CD4-positive, alpha-beta memory T cell (primary cell): ENCODE results near the gene GJA8. TPM values are rescaled to one million over a fixed set of nuclear protein-coding genes. Genes with fewer than 3 reads are reported as not detected.
A peak's percentile ranks its signal among the peaks of the same experiment; 100 is the strongest.
"Not testable (repeated sequence)": the region's sequence is repeated elsewhere in the genome, so short reads cannot be mapped to it uniquely, and the experiment has no call there.

Experiments used
- CTCF ChIA-PET: fragments of 350-600 bp; sonication (Branson Sonifier 250); formaldehyde crosslinking; loops from one replicate; lab custom pipeline; 2021; ENCODE audit warnings: inconsistent platforms; ENCODE audit not compliant: partially characterized antibody; lab: Charles Lee
- POLR2A ChIA-PET: fragments of 350-600 bp; sonication (Branson Sonifier 250); formaldehyde crosslinking; loops from one replicate; lab custom pipeline; 2021; ENCODE audit not compliant: partially characterized antibody; lab: Charles Lee
- DNase-seq, 5 donors: peaks; one replicate each; pipeline versions ENCODE4 v3.0.0 to v3.0.0-alpha.2; 2020 to 2022; ENCODE audit warnings: mixed read lengths in 1 of 5
- H3K27ac ChIP-seq: one replicate; pipeline ENCODE4 v1.7.0; 2013; ENCODE audit warnings: low read depth, low read length
- H3K27me3 ChIP-seq: 2 replicates; pipeline ENCODE4 v1.7.0; 2013; ENCODE audit warnings: mild to moderate bottlenecking, low read length, moderate library complexity; ENCODE audit not compliant: insufficient read depth
- H3K36me3 ChIP-seq: 2 replicates; pipeline ENCODE4 v1.7.0; 2013; ENCODE audit warnings: mild to moderate bottlenecking, low read length, moderate library complexity; ENCODE audit not compliant: insufficient read depth
- H3K4me1 ChIP-seq: 2 replicates; pipeline ENCODE4 v1.7.0; 2013; ENCODE audit warnings: mild to moderate bottlenecking, low read length, moderate library complexity; ENCODE audit not compliant: insufficient read depth
- H3K4me3 ChIP-seq, 2 donors: one replicate each; pipeline ENCODE4 v1.7.0; 2013; ENCODE audit warnings: low read length in 2 of 2, mild to moderate bottlenecking in 1 of 2
- H3K9me3 ChIP-seq, 2 donors: one replicate each; pipeline ENCODE4 v1.7.0; 2013; ENCODE audit warnings: low read length in 2 of 2, control low read depth in 1 of 2; ENCODE audit not compliant: control insufficient read depth in 1 of 2
- H3K27ac Mint-ChIP-seq, 7 donors: one replicate each; pipeline ENCODE4 v1.8.0; 2020 to 2021; ENCODE audit warnings: mixed read lengths in 7 of 7, mild to moderate bottlenecking in 6 of 7, inconsistent platforms in 3 of 7, moderate library complexity in 3 of 7
- H3K27me3 Mint-ChIP-seq, 2 donors: one replicate each; pipeline ENCODE4 v1.8.0; 2020 to 2021; ENCODE audit warnings: mixed read lengths in 2 of 2
- H3K36me3 Mint-ChIP-seq, 2 donors: one replicate each; pipeline ENCODE4 v1.8.0; 2020 to 2021; ENCODE audit warnings: mixed read lengths in 2 of 2, inconsistent platforms in 1 of 2, mild to moderate bottlenecking in 1 of 2
- H3K4me1 Mint-ChIP-seq, 4 donors: one replicate each; pipeline ENCODE4 v1.8.0; 2020 to 2021; ENCODE audit warnings: mixed read lengths in 4 of 4, mild to moderate bottlenecking in 1 of 4
- H3K4me3 Mint-ChIP-seq, 8 donors: one replicate each; pipeline ENCODE4 v1.8.0; 2020 to 2021; ENCODE audit warnings: mixed read lengths in 8 of 8, mild to moderate bottlenecking in 7 of 8, moderate library complexity in 6 of 8, inconsistent platforms in 3 of 8
- H3K9me3 Mint-ChIP-seq, 8 donors: one replicate each; pipeline ENCODE4 v1.8.0; 2020 to 2021; ENCODE audit warnings: mixed read lengths in 8 of 8, mild to moderate bottlenecking in 5 of 8, inconsistent platforms in 3 of 8, moderate library complexity in 1 of 8
- intact Hi-C: fragments of 100-400 bp; cut with micrococcal nuclease; formaldehyde crosslinking; loops from one replicate; pipeline ENCODE4 v1.15.1; 2023
- polyA plus RNA-seq, 2 donors: library from polyadenylated mRNA; unstranded; fragments of 300-500 nt; fragmentation: Illumina TruSeq; gene quantifications; one replicate each; pipeline ENCODE4 v1.2.3, GENCODE V29; 2021
- total RNA-seq, 2 experiments: library from RNA; stranded (reverse); gene quantifications; one replicate each; pipeline ENCODE4 v1.2.3, GENCODE V29; 2021

The GJA8 gene
- total and polyA plus RNA-seq, 4 experiments from 2014 or later = not detected

- H3K4me1 ChIP-seq, H3K27me3 Mint-ChIP-seq, H3K4me1 Mint-ChIP-seq, H3K36me3 ChIP-seq, H3K9me3 Mint-ChIP-seq, H3K36me3 Mint-ChIP-seq, H3K9me3 ChIP-seq, H3K27ac ChIP-seq, H3K27me3 ChIP-seq, DNase-seq, H3K27ac Mint-ChIP-seq, intact Hi-C loops, CTCF ChIA-PET, POLR2A ChIA-PET, H3K4me3 ChIP-seq, H3K4me3 Mint-ChIP-seq: not testable (repeated sequence)
These were observed 40.0 kb downstream of the GJA8 start for GRCh38 chr1:147942563-147942962.

- CTCF ChIA-PET, H3K27ac ChIP-seq, H3K27me3 ChIP-seq, H3K4me1 Mint-ChIP-seq, H3K36me3 Mint-ChIP-seq, H3K9me3 Mint-ChIP-seq, H3K9me3 ChIP-seq, H3K4me3 Mint-ChIP-seq, H3K27ac Mint-ChIP-seq, H3K27me3 Mint-ChIP-seq, intact Hi-C loops, H3K36me3 ChIP-seq, H3K4me3 ChIP-seq, POLR2A ChIA-PET, H3K4me1 ChIP-seq: not testable (repeated sequence)
- DNase-seq = peak in 1 of 5 donors; percentile 28
These were observed 46.9 kb downstream of the GJA8 start for GRCh38 chr1:147949517-147949916.

Other genes with a start within 250 kb of the GJA8 start
- gene ACP6, start 232.3 kb upstream of the GJA8 start, total RNA-seq = 10 to 100 TPM; 22.0 to 22.7 TPM
- gene ACP6, start 232.3 kb upstream of the GJA8 start, polyA plus RNA-seq = 10 to 100 TPM; 15.4 to 18.3 TPM
- gene GJA5, start 142.2 kb upstream of the GJA8 start, total RNA-seq = not detected
- gene GJA5, start 142.2 kb upstream of the GJA8 start, polyA plus RNA-seq = not detected
- 10 to 100 TPM; 29.6 to 31.9 TPM for gene GPR89B, start 25.6 kb downstream of the GJA8 start, total RNA-seq
- 10 to 100 TPM; 14.9 to 18.5 TPM for gene GPR89B, start 25.6 kb downstream of the GJA8 start, polyA plus RNA-seq
- 10 to 100 TPM; 28.1 to 30.0 TPM for gene NBPF11, start 249.5 kb downstream of the GJA8 start, total RNA-seq
- 1 to 10 TPM in 1 of 2 donors, under 1 TPM in 1; 0.35 to 4.1 TPM for gene NBPF11, start 249.5 kb downstream of the GJA8 start, polyA plus RNA-seq